Mesenchymal stem cell (in vitro differentiated cells and primary cell): ENCODE results near the gene MINDY3.

ENCODE experiments used
- DNase-seq: peaks from one replicate; pipeline ENCODE4 v3.0.0-alpha.2; 2013
- H2AFZ ChIP-seq: one replicate; pipeline ENCODE4 v1.6.1; 2013; ENCODE audit warnings: low read depth, mild to moderate bottlenecking, control low read depth, inconsistent platforms, low read length, moderate library complexity
- H2AK5ac ChIP-seq: 2 replicates; pipeline ENCODE4 v1.6.1; 2013; ENCODE audit warnings: low read length, moderate library complexity, mild to moderate bottlenecking, inconsistent platforms; ENCODE audit not compliant: severe bottlenecking
- H2BK120ac ChIP-seq: one replicate; pipeline ENCODE4 v1.6.1; 2013; ENCODE audit warnings: low read depth, mild to moderate bottlenecking, inconsistent platforms, low read length, moderate library complexity
- H2BK12ac ChIP-seq, 2 experiments: one replicate each; pipeline ENCODE4 v1.6.1; 2013; ENCODE audit warnings: inconsistent platforms in 2 of 2, low read length in 2 of 2, mild to moderate bottlenecking in 2 of 2, moderate library complexity in 2 of 2, control low read depth in 1 of 2
- H2BK15ac ChIP-seq: one replicate; pipeline ENCODE4 v1.6.1; 2013; ENCODE audit warnings: mild to moderate bottlenecking, low read depth, inconsistent platforms; ENCODE audit not compliant: poor library complexity, severe bottlenecking
- H2BK5ac ChIP-seq: 2 replicates; pipeline ENCODE4 v1.6.1; 2013; ENCODE audit warnings: low read depth, mild to moderate bottlenecking, low read length, control low read depth, inconsistent platforms; ENCODE audit not compliant: poor library complexity, severe bottlenecking
- H3K14ac ChIP-seq, 2 experiments: one replicate each; pipeline ENCODE4 v1.6.1; 2013; ENCODE audit warnings: inconsistent platforms in 2 of 2, low read length in 2 of 2, control low read depth in 1 of 2, mild to moderate bottlenecking in 1 of 2, moderate library complexity in 1 of 2
- H3K18ac ChIP-seq, 2 experiments: one replicate each; pipeline ENCODE4 v1.6.1; 2013; ENCODE audit warnings: inconsistent platforms in 2 of 2, low read length in 2 of 2, control low read depth in 1 of 2, low read depth in 1 of 2, mild to moderate bottlenecking in 1 of 2
- H3K23ac ChIP-seq, 2 experiments: one replicate each; pipeline ENCODE4 v1.6.1; 2013; ENCODE audit warnings: inconsistent platforms in 2 of 2, low read length in 2 of 2, mild to moderate bottlenecking in 2 of 2, moderate library complexity in 2 of 2, control low read depth in 1 of 2
- H3K27ac ChIP-seq: 2 replicates; pipeline ENCODE4 v1.5.1; 2013; ENCODE audit warnings: mild to moderate bottlenecking, moderate library complexity, low read length, control low read depth, inconsistent platforms; ENCODE audit not compliant: poor library complexity, severe bottlenecking
- H3K27me3 ChIP-seq, 2 experiments: 2 replicates each; pipeline versions ENCODE4 v1.6.1 to v1.7.0; 2013; ENCODE audit warnings: low read length in 2 of 2, mild to moderate bottlenecking in 2 of 2, moderate library complexity in 2 of 2, control low read depth in 1 of 2, inconsistent platforms in 1 of 2; ENCODE audit not compliant: control insufficient read depth in 1 of 2, insufficient read depth in 1 of 2
- H3K36me3 ChIP-seq, 2 experiments: 2 replicates each; pipeline versions ENCODE4 v1.6.1 to v1.7.0; 2013; ENCODE audit warnings: low read length in 2 of 2, control low read depth in 1 of 2, inconsistent platforms in 1 of 2, low read depth in 1 of 2, mild to moderate bottlenecking in 1 of 2; ENCODE audit not compliant: insufficient read depth in 2 of 2, control insufficient read depth in 1 of 2
- H3K4ac ChIP-seq, 2 experiments: one replicate each; pipeline ENCODE4 v1.6.1; 2013; ENCODE audit warnings: inconsistent platforms in 2 of 2, low read length in 2 of 2, mild to moderate bottlenecking in 2 of 2, moderate library complexity in 2 of 2, control low read depth in 1 of 2, low read depth in 1 of 2
- H3K4me1 ChIP-seq: 2 replicates; pipeline ENCODE4 v1.6.1; 2013; ENCODE audit warnings: low read depth, low read length, control low read depth; ENCODE audit not compliant: control insufficient read depth, insufficient read depth
- H3K4me2 ChIP-seq: 2 replicates; pipeline ENCODE4 v1.6.1; 2013; ENCODE audit warnings: low read length, mild to moderate bottlenecking, inconsistent platforms; ENCODE audit not compliant: poor library complexity, severe bottlenecking
- H3K4me3 ChIP-seq, 2 experiments: 2 replicates each; pipeline versions ENCODE4 v1.5.1 to v1.7.0; 2013; ENCODE audit warnings: low read length in 2 of 2, mild to moderate bottlenecking in 2 of 2, control low read depth in 1 of 2, low read depth in 1 of 2; ENCODE audit not compliant: insufficient read depth in 1 of 2
- H3K79me1 ChIP-seq: replicated peaks from 2 replicates; pipeline ENCODE4 v1.6.1; 2013; ENCODE audit warnings: mild to moderate bottlenecking, control low read depth, low read length, inconsistent platforms; ENCODE audit not compliant: poor library complexity, severe bottlenecking
- H3K9ac ChIP-seq: 2 replicates; pipeline ENCODE4 v1.7.0; 2013; ENCODE audit warnings: mild to moderate bottlenecking, low read length, moderate library complexity
- H3K9me3 ChIP-seq: 2 replicates; pipeline ENCODE4 v1.7.0; 2013; ENCODE audit warnings: mild to moderate bottlenecking, low read length; ENCODE audit not compliant: control insufficient read depth
- H4K8ac ChIP-seq: one replicate; pipeline ENCODE4 v1.6.1; 2013; ENCODE audit warnings: inconsistent platforms, mild to moderate bottlenecking, low read length, moderate library complexity
- H4K91ac ChIP-seq: one replicate; pipeline ENCODE4 v1.6.1; 2013; ENCODE audit warnings: mild to moderate bottlenecking, low read length, inconsistent platforms
- WGBS: methylation state at CpG from one replicate; pipeline ENCODE4 v1.1.7; 2013; ENCODE audit warnings: mixed read lengths; 5-methylcytosine and 5-hydroxymethylcytosine counted together

MINDY3 gene

DNA sequence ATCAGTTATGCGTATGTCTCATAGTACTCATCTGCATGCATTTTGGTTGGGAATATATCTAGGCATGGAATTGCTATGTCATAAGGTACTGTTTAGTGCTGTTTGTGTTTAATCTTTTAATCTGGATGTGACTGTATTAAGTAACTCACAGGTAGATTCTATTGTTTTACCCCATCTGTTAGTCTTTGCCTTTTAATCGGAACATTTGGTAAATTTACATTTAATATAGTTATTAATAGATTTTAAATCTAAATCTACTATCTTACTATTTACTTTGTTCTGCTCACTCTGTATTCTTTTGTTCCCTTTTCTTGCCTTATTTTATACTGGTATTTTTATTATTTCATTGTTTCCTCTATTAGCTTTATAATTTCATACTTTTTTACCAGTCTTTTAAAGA lies 130.0 kb downstream of the MINDY3 start:
- Histone ChIP-seq H3K79me1 (no peaks in the 10 kb centered on the region), H4K91ac (no peak overlapping the region), H2BK15ac (no peak overlapping the region), H3K4ac (no peak overlapping the region), H3K9me3 (peaks cover 4% of the 10 kb centered on the region), H2AFZ (no peak overlapping the region), H2BK12ac (no peak overlapping the region), H3K14ac (no peak overlapping the region), H3K27me3 (no peaks in the 10 kb centered on the region), H2BK5ac (no peak overlapping the region), H3K9ac (no peak overlapping the region), H3K4me2 (no peak overlapping the region), H3K36me3 (no peaks in the 10 kb centered on the region), H3K23ac (no peak overlapping the region), H2AK5ac (no peak overlapping the region), H3K27ac (no peak overlapping the region), H3K4me3 (no peak overlapping the region), H4K8ac (no peak overlapping the region), H3K4me1 (no peaks in the 10 kb centered on the region), H2BK120ac (no peak overlapping the region), H3K18ac (no peak overlapping the region)
- WGBS, result 100% methylated on average over 1 of the region's 2 CpGs
- DNase-seq, result no peak

DNA sequence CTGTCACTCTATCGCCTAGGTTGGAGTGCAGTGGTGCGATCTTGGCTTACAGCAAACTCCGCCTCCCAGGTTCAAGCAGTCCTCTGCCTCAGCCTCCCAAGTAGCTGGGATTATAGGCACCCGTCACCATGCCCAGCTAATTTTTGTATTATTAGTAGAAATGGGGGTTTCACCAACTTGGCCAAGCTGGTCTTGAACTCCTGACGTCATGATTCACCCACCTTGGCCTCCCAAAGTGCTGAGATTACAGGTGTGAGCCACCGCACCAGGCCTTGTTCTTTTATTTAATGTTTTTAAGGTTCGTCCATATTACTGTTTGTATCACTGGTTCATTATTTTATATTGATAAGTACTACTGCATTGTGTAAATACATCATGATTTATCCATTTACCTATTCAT lies 130.4 kb downstream of the MINDY3 start:
- no peak overlapping the region for H2BK15ac ChIP-seq
- H3K4me3 ChIP-seq, result no peak overlapping the region
- no peak overlapping the region for H3K9ac ChIP-seq
- WGBS, result 87% methylated on average over 5 of the region's 7 CpGs
- no peaks in the 10 kb centered on the region for H3K4me1 ChIP-seq
- H4K91ac ChIP-seq, result no peak overlapping the region
- no peaks in the 10 kb centered on the region for H3K27me3 ChIP-seq
- no peaks in the 10 kb centered on the region for H3K36me3 ChIP-seq
- DNase-seq, result no peak
- no peak overlapping the region for H3K4me2 ChIP-seq
- no peak overlapping the region for H3K4ac ChIP-seq
- no peak overlapping the region for H3K23ac ChIP-seq
- no peak overlapping the region for H2BK120ac ChIP-seq
- H3K18ac ChIP-seq, result no peak overlapping the region
- H3K79me1 ChIP-seq, result no peaks in the 10 kb centered on the region
- no peak overlapping the region for H3K14ac ChIP-seq
- peaks cover 4% of the 10 kb centered on the region for H3K9me3 ChIP-seq
- H3K27ac ChIP-seq, result no peak overlapping the region
- H2BK12ac ChIP-seq, result no peak overlapping the region
- no peak overlapping the region for H2BK5ac ChIP-seq
- no peak overlapping the region for H2AFZ ChIP-seq
- H4K8ac ChIP-seq, result no peak overlapping the region
- H2AK5ac ChIP-seq, result no peak overlapping the region
